LNCaP clone FGC (cell line): Measurements from ENCODE around the gene CEBPE.

ENCODE experiments used
- DNase-seq: peaks from one replicate; pipeline ENCODE4 v3.0.0-alpha.2; 2011; ENCODE audit warnings: low read depth
- H3K4me3 ChIP-seq: 2 replicates; pipeline ENCODE4 v1.5.1; 2011; ENCODE audit warnings: mild to moderate bottlenecking, low read depth, low read length, control low read depth
- TF ChIP-seq, protein P1 (sequence below): IDR thresholded peaks from 2 replicates; pipeline ENCODE4 v1.5.1; 2012; ENCODE audit warnings: mild to moderate bottlenecking; ENCODE audit not compliant: control insufficient read depth, insufficient read depth; ENCODE audit errors: extremely low read depth

CEBPE gene

DNA sequence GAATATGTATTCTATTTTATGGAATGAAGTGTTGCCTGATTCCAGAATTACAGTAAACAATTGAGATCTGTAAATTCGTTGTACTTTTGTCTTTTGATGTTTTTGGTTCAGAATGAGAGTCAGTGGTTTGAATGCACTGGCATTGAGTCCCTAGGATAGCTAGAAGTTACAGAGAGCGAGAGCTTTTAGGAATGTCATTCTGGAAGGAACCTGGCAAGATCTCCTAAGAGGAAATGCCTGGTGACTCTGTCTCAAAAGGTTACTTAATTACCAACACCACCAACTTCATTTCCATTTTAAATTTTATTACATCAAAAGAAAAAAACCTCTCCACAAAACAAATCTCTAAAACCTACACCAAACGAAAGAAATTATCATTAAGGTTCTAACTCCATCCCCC, 6.0 kb upstream of the CEBPE start:
- DNase-seq, result no peak
- TF ChIP-seq, protein P1, sequence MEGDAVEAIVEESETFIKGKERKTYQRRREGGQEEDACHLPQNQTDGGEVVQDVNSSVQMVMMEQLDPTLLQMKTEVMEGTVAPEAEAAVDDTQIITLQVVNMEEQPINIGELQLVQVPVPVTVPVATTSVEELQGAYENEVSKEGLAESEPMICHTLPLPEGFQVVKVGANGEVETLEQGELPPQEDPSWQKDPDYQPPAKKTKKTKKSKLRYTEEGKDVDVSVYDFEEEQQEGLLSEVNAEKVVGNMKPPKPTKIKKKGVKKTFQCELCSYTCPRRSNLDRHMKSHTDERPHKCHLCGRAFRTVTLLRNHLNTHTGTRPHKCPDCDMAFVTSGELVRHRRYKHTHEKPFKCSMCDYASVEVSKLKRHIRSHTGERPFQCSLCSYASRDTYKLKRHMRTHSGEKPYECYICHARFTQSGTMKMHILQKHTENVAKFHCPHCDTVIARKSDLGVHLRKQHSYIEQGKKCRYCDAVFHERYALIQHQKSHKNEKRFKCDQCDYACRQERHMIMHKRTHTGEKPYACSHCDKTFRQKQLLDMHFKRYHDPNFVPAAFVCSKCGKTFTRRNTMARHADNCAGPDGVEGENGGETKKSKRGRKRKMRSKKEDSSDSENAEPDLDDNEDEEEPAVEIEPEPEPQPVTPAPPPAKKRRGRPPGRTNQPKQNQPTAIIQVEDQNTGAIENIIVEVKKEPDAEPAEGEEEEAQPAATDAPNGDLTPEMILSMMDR, result no peak

DNA sequence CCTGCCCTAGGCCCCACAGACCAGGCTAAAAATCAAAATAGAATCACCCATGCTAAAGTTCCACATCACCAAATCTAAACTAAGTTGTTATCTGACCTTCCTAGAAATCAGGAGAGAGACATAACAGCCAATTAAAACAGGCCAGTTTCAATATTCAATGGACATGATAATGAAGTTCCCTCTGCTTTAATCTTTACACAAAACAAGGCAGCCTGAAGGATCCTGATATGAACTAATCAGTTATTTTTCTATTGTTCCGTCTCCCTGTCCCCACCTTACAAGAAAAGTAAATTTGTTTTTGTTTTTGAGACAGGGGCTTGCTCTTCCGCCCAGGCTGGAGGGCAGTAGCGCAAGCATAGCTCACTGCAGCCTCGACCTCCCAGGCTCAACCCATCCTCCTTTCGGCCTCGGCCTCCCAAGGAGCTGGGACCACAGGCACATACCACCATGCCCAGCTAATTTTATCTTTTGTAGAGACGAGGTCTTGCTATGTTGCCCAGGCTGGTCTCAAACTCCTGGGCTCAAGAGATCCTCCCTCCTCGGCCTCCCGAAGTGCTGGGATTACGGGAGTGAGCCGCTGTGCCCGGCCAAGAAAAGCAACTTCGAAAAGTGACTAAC, 5.4 kb upstream of the CEBPE start:
- DNase-seq, result no peak
- H3K4me3 ChIP-seq, result no peak overlapping the region
- TF ChIP-seq, protein P1, result no peak

More for the DNA sequence above, 6.0 kb upstream of the CEBPE start:
- no peak overlapping the region for H3K4me3 ChIP-seq

DNA sequence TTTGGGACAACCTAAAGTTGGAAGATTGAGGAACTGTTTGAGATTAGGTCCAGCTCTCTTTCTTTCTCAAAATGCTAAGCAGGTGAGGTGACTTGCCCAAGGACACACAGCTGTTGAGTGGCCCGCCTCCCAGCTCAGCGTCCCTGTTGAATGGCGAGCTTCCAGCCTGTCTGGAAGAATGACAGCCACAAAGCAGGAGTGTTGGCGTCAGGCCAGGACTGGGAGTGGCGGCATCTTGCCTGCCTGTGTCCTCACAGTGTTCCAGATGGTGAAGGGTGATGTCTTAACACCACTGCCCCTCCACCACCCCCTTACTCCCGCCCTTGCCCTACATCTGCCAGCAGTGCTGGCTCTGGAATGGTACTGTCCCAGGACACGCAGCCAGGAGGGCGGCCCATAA, 4.4 kb upstream of the CEBPE start:
- TF ChIP-seq, protein P1, result no peak
- DNase-seq, result peak; percentile 61
- no peak overlapping the region for H3K4me3 ChIP-seq

DNA sequence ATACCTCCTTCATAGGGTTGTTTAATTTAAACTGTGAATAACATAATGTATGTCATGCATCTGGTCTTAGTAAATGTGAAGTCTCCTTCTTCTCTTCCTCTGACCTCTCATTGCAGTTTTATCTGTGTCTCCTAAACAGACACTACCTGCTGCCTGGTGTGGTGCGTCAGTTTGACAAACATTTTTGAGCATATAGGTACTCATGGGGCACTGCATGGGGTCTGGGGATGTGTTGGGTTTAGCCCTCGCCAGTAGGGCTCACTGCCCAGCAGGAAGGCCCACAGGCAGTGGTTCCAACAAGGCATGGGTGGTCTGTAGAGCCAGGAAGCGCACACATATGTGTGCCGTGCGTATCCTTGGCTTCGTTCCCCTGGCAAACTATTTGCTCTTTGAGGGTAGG, 3.0 kb upstream of the CEBPE start:
- TF ChIP-seq, protein P1, result no peak
- no peak for DNase-seq
- H3K4me3 ChIP-seq, result no peak overlapping the region

DNA sequence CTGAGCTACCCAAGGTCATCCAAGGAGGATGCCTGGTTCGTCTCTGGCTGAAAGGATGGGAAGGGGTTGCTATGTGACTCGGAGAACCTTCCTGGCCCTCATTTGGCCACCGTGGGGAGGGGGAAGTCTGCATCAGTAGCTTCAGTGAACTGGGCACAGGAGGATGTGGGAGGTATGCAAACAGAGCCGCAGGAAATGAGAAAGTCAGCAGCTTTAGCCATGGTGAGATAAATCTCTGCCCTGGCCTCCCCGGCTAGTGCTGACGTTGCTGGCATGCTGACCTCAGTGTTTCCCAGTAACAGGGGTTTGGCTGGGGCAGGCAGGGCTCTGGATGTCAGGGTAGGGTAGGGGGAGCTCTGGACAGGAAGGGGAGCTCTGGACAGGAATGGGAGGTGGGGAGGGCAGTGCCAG, 2.3 kb upstream of the CEBPE start:
- TF ChIP-seq, protein P1, result no peak
- no peak overlapping the region for H3K4me3 ChIP-seq
- no peak for DNase-seq

DNA sequence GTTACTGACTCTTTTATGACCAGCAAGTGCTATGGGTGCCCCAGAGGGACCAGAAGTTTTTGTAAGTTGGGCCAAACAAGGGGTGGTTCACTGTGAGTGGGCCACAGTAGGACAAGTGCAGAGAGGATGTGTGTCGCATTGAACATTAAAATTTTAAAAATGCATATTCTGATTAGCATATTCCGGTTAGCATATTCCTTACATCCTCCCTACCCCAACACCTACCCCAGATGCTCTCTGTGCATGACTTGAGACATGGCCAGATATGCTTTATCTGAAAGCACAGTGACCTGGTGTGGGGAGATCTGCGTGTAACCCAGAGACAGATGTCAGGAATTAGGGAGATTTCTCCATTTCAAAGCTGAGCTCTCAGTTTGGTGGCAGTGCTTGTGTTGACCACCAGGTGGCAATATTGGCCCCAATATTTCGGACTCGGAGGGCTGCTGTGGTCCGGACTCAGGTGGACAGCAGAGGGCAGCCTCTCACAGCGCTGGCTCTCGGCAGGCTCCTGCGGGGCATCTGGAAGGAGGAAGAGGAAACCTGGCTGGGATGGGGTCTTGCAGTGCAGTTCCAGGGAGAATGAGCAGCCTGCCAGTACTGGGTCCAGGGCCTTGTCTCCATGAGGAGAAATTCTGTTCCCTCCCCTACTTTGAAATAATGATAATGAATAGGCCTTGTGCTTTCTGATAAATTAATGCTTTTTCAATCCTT, 1.6 kb upstream of the CEBPE start:
- peak; percentile 49 for DNase-seq
- TF ChIP-seq, protein P1, result peak; percentile 100
- H3K4me3 ChIP-seq, result no peak overlapping the region
